ENCODE data around the gene CACNB4.

The CACNB4 gene

DNA sequence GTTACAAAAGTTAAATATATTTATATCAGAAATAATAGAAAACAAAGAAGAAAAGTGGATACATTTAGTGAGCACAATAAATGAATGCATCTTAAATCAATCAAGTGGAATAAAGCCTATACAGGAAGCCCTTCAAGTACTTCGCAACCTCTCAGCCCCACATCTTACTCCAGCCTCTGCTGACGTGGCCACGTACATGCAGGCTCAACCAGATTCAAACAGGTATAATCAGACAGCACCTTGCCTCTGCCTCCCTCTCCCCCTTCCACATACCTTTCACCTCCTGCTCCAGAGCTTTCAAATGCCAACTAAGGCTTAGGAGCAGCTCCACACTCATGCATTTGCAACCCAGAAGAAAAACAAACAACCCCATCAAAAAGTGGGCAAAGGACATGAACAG, 32.9 kb downstream of the CACNB4 start:
- H3K9me3 ChIP-seq (ENCODE audit: low read length) = no peaks in the 10 kb centered on the region
- no peaks in the 10 kb centered on the region for H3K4me1 ChIP-seq (ENCODE audit: insufficient read depth, low read length)
- H3K27ac ChIP-seq (ENCODE audit: low read depth, low read length) = no peak overlapping the region
- no peaks in the 10 kb centered on the region for H3K27me3 ChIP-seq (ENCODE audit: control insufficient read depth in 1 of 2, insufficient read depth in 2 of 2, low read length in 2 of 2)
- no peak overlapping the region for H3K4me3 ChIP-seq (ENCODE audit: low read depth in 1 of 2, low read length in 2 of 2)
- no peak overlapping the region for H3K9ac ChIP-seq (ENCODE audit: low read length)
- no peaks in the 10 kb centered on the region for H3K36me3 ChIP-seq (ENCODE audit: insufficient read depth, low read length)

DNA sequence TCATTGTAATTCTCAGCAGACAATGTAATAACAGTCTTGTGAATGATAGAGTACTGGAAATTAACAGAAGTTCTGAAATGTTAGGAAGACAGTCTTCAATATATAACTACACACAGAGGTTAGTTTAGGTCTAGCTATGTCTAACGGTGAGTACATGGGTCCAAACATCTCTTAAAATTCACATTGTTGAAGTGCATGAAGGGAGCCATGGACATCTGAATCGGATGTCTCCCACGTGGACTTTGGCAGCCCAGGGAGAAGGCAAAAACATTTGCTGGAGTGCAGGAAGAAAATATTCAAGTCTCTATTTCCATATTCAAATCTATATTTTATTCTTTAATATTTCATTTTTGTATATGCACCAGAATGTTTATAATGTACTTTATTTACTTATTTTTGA, 34.8 kb downstream of the CACNB4 start:
- H3K9ac ChIP-seq (ENCODE audit: low read length) = no peak overlapping the region
- H3K4me3 ChIP-seq (ENCODE audit: low read depth in 1 of 2, low read length in 2 of 2) = no peak overlapping the region
- no peaks in the 10 kb centered on the region for H3K36me3 ChIP-seq (ENCODE audit: insufficient read depth, low read length)
- H3K9me3 ChIP-seq (ENCODE audit: low read length) = no peaks in the 10 kb centered on the region
- H3K4me1 ChIP-seq (ENCODE audit: insufficient read depth, low read length) = no peaks in the 10 kb centered on the region
- no peak overlapping the region for H3K27ac ChIP-seq (ENCODE audit: low read depth, low read length)
- H3K27me3 ChIP-seq (ENCODE audit: control insufficient read depth in 1 of 2, insufficient read depth in 2 of 2, low read length in 2 of 2) = no peaks in the 10 kb centered on the region

DNA sequence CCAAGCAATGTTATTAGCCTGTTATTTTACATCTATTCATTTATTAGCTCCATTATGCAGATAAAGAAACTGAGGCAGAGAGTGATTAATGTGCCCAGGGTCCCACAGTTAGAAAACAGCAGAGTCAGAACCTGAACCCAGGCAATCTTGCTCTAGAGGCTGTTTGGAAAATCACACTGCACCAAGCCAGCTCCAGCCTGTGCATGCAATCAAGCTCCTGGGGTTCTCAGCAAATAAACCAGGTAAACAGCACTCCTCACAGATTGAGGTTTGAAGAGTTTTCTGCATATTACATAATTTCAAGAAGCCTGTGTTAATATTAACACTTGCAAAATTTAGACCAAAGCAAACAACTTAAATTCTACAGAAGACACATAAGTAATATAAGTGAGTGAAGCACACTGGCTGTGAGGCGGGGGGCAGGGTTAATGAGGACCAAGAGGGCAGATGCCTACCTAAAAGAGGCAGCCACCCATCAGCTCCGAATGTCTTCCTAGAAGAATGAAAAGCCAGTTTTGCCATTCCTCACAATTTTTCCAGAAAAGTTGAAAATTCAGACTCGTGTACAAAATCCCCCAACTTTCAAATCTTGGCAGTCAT, 35.4 kb downstream of the CACNB4 start:
- Histone ChIP-seq H3K9ac (ENCODE audit: low read length) (no peak overlapping the region), H3K27me3 (ENCODE audit: control insufficient read depth in 1 of 2, insufficient read depth in 2 of 2, low read length in 2 of 2) (no peaks in the 10 kb centered on the region), H3K27ac (ENCODE audit: low read depth, low read length) (no peak overlapping the region), H3K4me3 (ENCODE audit: low read depth in 1 of 2, low read length in 2 of 2) (no peak overlapping the region), H3K36me3 (ENCODE audit: insufficient read depth, low read length) (no peaks in the 10 kb centered on the region), H3K9me3 (ENCODE audit: low read length) (no peaks in the 10 kb centered on the region), H3K4me1 (ENCODE audit: insufficient read depth, low read length) (no peaks in the 10 kb centered on the region)

DNA sequence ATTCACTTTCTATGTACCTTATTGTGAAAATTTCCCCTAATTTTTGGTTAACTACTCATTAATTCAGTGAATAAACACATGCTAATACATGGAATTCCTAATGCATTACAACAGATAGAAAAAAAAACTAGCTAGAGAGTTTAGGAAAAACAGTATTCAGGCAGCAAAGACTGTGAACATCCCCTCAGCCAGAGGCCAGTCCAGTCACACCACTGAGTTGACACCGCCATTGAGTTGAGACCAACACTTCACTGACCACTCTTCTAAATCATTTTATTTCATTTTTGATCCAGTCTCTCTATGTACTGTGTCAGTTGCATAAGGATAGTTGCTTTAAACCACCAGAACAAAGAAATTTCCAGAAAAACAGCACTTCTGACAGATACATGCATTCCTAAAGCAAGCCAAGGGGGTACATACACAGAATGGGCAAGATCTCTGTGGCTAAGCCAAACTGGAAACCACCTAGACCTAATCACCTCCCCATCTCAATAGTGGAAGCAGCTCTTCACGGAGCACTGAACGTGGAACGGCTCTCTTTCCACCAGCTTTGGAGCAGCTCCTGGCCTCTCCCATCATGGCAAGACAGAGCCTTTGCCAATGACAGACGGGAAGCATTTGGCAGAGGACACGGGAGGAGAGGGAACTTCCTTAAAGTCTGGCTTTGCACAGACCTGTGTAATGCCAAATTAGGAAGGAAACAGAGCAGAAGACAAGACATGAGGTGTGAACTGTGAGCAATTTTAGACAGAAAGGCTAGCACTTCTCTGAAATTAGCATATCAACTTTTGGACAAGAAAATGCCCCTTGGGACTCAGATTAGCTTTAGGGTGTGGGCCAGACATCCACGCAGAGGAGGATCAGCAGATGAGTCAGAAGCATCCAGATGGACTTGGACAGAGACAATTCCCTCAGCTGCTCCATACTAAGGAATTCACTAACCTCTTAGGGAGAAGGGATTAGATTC, 36.4 kb downstream of the CACNB4 start:
- Histone ChIP-seq H3K4me3 (ENCODE audit: low read depth in 1 of 2, low read length in 2 of 2) (no peak overlapping the region), H3K27me3 (ENCODE audit: control insufficient read depth in 1 of 2, insufficient read depth in 2 of 2, low read length in 2 of 2) (no peaks in the 10 kb centered on the region), H3K27ac (ENCODE audit: low read depth, low read length) (no peak overlapping the region), H3K9ac (ENCODE audit: low read length) (no peak overlapping the region), H3K36me3 (ENCODE audit: insufficient read depth, low read length) (no peaks in the 10 kb centered on the region), H3K9me3 (ENCODE audit: low read length) (no peaks in the 10 kb centered on the region), H3K4me1 (ENCODE audit: insufficient read depth, low read length) (no peaks in the 10 kb centered on the region)

DNA sequence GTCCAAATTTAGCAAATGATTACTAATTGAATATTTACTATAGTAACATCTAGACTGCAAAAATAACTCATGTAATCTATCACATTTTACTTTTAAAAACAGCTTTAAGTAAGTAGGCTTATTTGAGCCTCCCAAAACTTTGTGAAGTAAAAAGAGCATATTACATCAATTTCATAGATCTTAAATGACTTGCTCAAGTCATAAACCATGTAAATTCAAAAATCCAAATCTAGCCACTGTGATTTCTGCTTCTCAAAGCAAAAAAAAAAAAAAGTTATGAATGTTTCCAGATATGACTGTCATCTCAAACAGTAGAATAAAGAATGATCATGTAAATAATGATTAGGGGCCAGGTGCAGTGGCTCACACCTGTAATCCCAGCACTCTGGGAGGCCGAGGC, 37.5 kb downstream of the CACNB4 start:
- Histone ChIP-seq H3K4me3 (ENCODE audit: low read depth in 1 of 2, low read length in 2 of 2) (no peak overlapping the region), H3K9ac (ENCODE audit: low read length) (no peak overlapping the region), H3K27me3 (ENCODE audit: control insufficient read depth in 1 of 2, insufficient read depth in 2 of 2, low read length in 2 of 2) (no peaks in the 10 kb centered on the region), H3K9me3 (ENCODE audit: low read length) (no peaks in the 10 kb centered on the region), H3K27ac (ENCODE audit: low read depth, low read length) (no peak overlapping the region), H3K36me3 (ENCODE audit: insufficient read depth, low read length) (no peaks in the 10 kb centered on the region), H3K4me1 (ENCODE audit: insufficient read depth, low read length) (no peaks in the 10 kb centered on the region)

DNA sequence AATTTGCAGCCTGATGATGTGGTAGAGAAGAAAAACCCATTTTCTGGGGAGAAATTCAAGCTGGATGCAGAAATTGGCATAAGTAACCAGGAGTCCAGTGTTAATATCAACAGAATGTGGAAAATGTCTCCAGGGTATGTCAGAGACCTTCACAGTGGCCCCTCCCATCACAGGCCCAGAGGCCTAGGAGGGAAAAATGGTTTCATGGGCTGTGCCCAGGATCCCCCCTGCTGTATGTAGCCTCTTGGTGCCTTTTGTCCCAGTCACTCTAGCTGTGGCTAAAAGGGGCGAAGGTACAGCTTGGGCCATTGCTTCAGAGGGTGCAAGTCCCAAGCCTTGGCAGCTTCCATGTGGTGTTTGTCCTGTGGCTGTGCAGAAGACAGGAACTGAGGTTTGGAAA, 40.2 kb downstream of the CACNB4 start:
- no peaks in the 10 kb centered on the region for H3K27me3 ChIP-seq (ENCODE audit: control insufficient read depth in 1 of 2, insufficient read depth in 2 of 2, low read length in 2 of 2)
- no peak overlapping the region for H3K9ac ChIP-seq (ENCODE audit: low read length)
- no peak overlapping the region for H3K4me3 ChIP-seq (ENCODE audit: low read depth in 1 of 2, low read length in 2 of 2)
- H3K36me3 ChIP-seq (ENCODE audit: insufficient read depth, low read length) = no peaks in the 10 kb centered on the region
- no peak overlapping the region for H3K27ac ChIP-seq (ENCODE audit: low read depth, low read length)
- no peaks in the 10 kb centered on the region for H3K4me1 ChIP-seq (ENCODE audit: insufficient read depth, low read length)
- H3K9me3 ChIP-seq (ENCODE audit: low read length) = no peaks in the 10 kb centered on the region

DNA sequence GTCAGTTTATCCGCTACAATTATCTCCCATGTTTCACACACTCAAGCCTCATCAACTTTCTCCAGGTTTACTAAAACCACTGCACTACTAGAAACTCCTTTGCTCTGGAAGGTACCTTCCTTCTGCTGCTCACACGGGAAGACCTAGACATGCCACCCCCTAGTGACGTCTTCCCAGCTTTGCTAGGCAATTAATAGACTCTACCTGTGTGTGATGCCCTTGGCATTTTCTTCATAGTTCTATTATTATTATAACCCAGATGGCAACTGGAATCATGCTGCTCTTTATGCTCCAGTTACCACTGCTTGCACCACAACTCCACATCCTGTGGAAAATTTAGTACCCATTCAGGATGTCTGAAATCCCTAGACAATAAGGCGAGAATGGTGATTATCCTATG, 42.4 kb downstream of the CACNB4 start:
- no peak overlapping the region for H3K27ac ChIP-seq (ENCODE audit: low read depth, low read length)
- H3K27me3 ChIP-seq (ENCODE audit: control insufficient read depth in 1 of 2, insufficient read depth in 2 of 2, low read length in 2 of 2) = no peaks in the 10 kb centered on the region
- no peak overlapping the region for H3K9ac ChIP-seq (ENCODE audit: low read length)
- H3K4me3 ChIP-seq (ENCODE audit: low read depth in 1 of 2, low read length in 2 of 2) = no peak overlapping the region
- H3K36me3 ChIP-seq (ENCODE audit: insufficient read depth, low read length) = no peaks in the 10 kb centered on the region
- H3K9me3 ChIP-seq (ENCODE audit: low read length) = no peaks in the 10 kb centered on the region
- H3K4me1 ChIP-seq (ENCODE audit: insufficient read depth, low read length) = no peaks in the 10 kb centered on the region

DNA sequence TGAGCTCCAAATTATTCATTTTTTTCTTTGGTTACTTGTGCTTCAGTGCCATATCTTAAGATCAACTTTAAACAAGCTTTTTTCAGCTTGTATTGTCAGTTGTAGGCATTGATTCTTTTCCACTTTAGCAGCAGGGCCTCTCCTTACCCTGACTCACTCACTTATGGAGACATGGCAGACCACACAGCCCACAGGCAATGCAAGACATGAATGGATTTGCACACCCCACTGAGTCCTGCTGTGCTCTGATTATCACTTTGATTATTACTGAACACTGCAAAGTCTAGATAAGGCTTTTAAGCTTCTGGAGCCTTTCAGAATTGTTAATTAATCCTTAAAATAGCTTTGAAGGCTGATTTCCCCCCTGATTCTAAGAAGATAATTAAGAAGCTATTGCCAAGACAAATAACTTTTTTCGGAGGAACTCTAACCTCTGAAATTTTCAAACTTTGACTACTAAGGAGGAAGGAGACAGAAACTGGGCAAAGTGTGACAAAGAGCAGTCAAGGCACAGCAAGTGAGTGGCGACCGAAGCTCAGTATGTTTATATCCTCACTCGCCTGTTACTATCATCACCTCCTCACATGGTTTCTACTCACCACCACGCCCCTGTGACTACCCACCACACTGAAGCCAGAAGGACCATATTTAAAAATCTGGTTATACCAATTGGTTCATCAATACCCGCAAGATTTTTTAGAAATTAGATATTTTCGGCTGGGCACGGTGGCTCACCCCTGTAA, 43.3 kb downstream of the CACNB4 start:
- H3K36me3 ChIP-seq (ENCODE audit: insufficient read depth, low read length) = no peaks in the 10 kb centered on the region
- H3K4me3 ChIP-seq (ENCODE audit: low read depth in 1 of 2, low read length in 2 of 2) = no peak overlapping the region
- no peak overlapping the region for H3K9ac ChIP-seq (ENCODE audit: low read length)
- no peaks in the 10 kb centered on the region for H3K4me1 ChIP-seq (ENCODE audit: insufficient read depth, low read length)
- H3K9me3 ChIP-seq (ENCODE audit: low read length) = no peaks in the 10 kb centered on the region
- H3K27ac ChIP-seq (ENCODE audit: low read depth, low read length) = no peak overlapping the region
- no peaks in the 10 kb centered on the region for H3K27me3 ChIP-seq (ENCODE audit: control insufficient read depth in 1 of 2, insufficient read depth in 2 of 2, low read length in 2 of 2)

DNA sequence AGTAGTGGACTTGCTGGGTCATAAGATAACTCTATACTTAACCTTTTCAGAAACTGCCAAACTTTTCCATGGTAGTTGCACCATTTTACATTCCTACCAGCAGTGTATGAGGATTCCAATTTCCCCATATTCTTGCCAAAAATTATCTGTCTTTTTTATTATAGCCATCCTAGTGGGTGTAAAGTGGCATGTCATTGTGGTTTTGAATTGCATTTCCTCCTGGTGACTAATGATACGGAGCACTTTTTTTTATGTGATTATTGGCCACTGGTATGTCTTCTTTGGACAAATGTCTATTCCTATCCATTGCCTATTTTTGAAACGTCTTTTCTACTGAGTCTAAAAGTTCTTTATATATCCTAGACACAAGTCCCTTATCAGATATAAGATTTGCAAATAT, 44.3 kb downstream of the CACNB4 start:
- H3K27ac ChIP-seq (ENCODE audit: low read depth, low read length) = no peak overlapping the region

DNA sequence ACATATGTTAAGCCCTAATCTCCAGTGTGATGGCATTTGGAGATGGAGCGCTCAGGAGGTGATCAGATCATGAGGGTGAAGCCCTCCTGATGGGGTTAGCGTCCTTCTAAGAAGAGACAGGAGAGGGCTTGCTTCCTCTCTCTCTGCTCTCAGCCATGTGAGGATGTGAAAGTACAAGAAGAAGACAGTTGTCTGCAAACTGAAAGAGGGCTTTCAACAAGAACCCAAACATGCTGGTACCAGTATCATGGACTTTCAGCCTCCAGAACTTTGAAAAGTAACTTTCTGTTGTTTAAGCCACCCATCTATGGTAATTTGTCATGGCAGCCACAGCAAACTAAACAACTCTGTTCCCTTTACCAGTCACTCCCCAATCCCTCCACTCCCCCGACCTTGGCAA, 47.4 kb downstream of the CACNB4 start:
- Histone ChIP-seq H3K4me3 (ENCODE audit: low read depth in 1 of 2, low read length in 2 of 2) (no peak overlapping the region), H3K9me3 (ENCODE audit: low read length) (no peaks in the 10 kb centered on the region), H3K9ac (ENCODE audit: low read length) (no peak overlapping the region), H3K36me3 (ENCODE audit: insufficient read depth, low read length) (no peaks in the 10 kb centered on the region), H3K4me1 (ENCODE audit: insufficient read depth, low read length) (no peaks in the 10 kb centered on the region), H3K27me3 (ENCODE audit: control insufficient read depth in 1 of 2, insufficient read depth in 2 of 2, low read length in 2 of 2) (no peaks in the 10 kb centered on the region), H3K27ac (ENCODE audit: low read depth, low read length) (no peak overlapping the region)

More for the DNA sequence above, 44.3 kb downstream of the CACNB4 start:
- Histone ChIP-seq H3K27me3 (ENCODE audit: control insufficient read depth in 1 of 2, insufficient read depth in 2 of 2, low read length in 2 of 2) (no peaks in the 10 kb centered on the region), H3K4me3 (ENCODE audit: low read depth in 1 of 2, low read length in 2 of 2) (no peak overlapping the region), H3K4me1 (ENCODE audit: insufficient read depth, low read length) (no peaks in the 10 kb centered on the region), H3K9ac (ENCODE audit: low read length) (no peak overlapping the region), H3K36me3 (ENCODE audit: insufficient read depth, low read length) (no peaks in the 10 kb centered on the region), H3K9me3 (ENCODE audit: low read length) (no peaks in the 10 kb centered on the region)

DNA sequence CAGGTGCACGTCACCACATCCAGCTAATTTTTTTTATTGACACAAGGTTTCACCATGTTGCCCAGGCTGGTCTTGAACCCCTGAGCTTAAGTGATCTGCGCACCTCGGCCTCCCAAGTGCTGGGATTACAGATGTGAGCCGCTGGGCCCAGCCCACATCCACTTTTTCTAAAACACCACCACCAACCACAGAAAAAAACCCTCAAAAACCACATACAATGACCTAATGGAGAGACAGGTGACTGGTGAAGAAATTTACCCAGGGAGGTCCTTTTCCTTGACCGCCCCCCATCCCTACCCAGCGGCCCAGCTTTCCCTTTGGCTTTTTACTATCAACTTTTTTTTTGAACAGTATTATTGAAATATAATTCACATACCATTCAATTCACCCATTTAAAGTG, 47.9 kb downstream of the CACNB4 start:
- Histone ChIP-seq H3K36me3 (ENCODE audit: insufficient read depth, low read length) (no peaks in the 10 kb centered on the region), H3K27ac (ENCODE audit: low read depth, low read length) (no peak overlapping the region), H3K9me3 (ENCODE audit: low read length) (no peaks in the 10 kb centered on the region), H3K4me3 (ENCODE audit: low read depth in 1 of 2, low read length in 2 of 2) (no peak overlapping the region), H3K4me1 (ENCODE audit: insufficient read depth, low read length) (no peaks in the 10 kb centered on the region), H3K27me3 (ENCODE audit: control insufficient read depth in 1 of 2, insufficient read depth in 2 of 2, low read length in 2 of 2) (no peaks in the 10 kb centered on the region), H3K9ac (ENCODE audit: low read length) (no peak overlapping the region)

Measured in muscle layer of colon (tissue), 2 donors.